Measurements from ENCODE around the gene CNDP2. TPM values are rescaled to one million over a fixed set of nuclear protein-coding genes. Genes with fewer than 3 reads are reported as not detected.

Gene CNDP2
- total RNA-seq, 1 donor from 2014 or later: 198 TPM

- H3K27ac Mint-ChIP-seq: no peak within 1 kb of the TSS
- H3K36me3 Mint-ChIP-seq: peaks cover 7% of the 10 kb centered on the region
- DNase-seq (ENCODE audit: low spot score in 2 of 2, unreplicated experiment in 2 of 2): no peak
- H3K9me3 Mint-ChIP-seq: peaks cover 17% of the 10 kb centered on the region
- H3K27me3 Mint-ChIP-seq (ENCODE audit: low read depth): no peaks in the 10 kb centered on the region
- no peak within 1 kb of the TSS for H3K4me3 Mint-ChIP-seq
- peaks cover 15% of the 10 kb centered on the region for H3K4me1 Mint-ChIP-seq
- no peak for TF ChIP-seq CTCF (IDR thresholded peaks at IDR 0.05; ENCODE audit: unreplicated experiment)
Measured at GRCh38 chr18:74534150-74534969, 38.2 kb downstream of the CNDP2 start, which contains the start of gene CNDP1. Gene CNDP1 (plus strand): TSS chr18:74534500. CDS start chr18:74534668, 168 bp downstream.

GRCh38 chr18:74534981-74535649 is 39.0 kb downstream of the CNDP2 start:
- peaks cover 7% of the 10 kb centered on the region for H3K36me3 Mint-ChIP-seq
- H3K4me3 Mint-ChIP-seq: no peak overlapping the region
- no peaks in the 10 kb centered on the region for H3K27me3 Mint-ChIP-seq (ENCODE audit: low read depth)
- TF ChIP-seq CTCF (IDR thresholded peaks at IDR 0.05; ENCODE audit: unreplicated experiment): no peak
- H3K9me3 Mint-ChIP-seq: peaks cover 17% of the 10 kb centered on the region
- no peak for DNase-seq (ENCODE audit: low spot score in 2 of 2, unreplicated experiment in 2 of 2)
- no peak overlapping the region for H3K27ac Mint-ChIP-seq
- H3K4me1 Mint-ChIP-seq: peaks cover 15% of the 10 kb centered on the region

GRCh38 chr18:74539289-74539688 is 43.1 kb downstream of the CNDP2 start:
- TF ChIP-seq CTCF (IDR thresholded peaks at IDR 0.05; ENCODE audit: unreplicated experiment): no peak
- Mint-ChIP-seq H3K36me3 (peaks cover 7% of the 10 kb centered on the region), H3K9me3 (peaks cover 17% of the 10 kb centered on the region), H3K27ac (no peak overlapping the region), H3K27me3 (ENCODE audit: low read depth) (peaks cover 2% of the 10 kb centered on the region), H3K4me3 (no peak overlapping the region), H3K4me1 (peaks cover 32% of the 10 kb centered on the region)
- DNase-seq (ENCODE audit: low spot score in 2 of 2, unreplicated experiment in 2 of 2): no peak

GRCh38 chr18:74540652-74541421 is 44.7 kb downstream of the CNDP2 start:
- Mint-ChIP-seq H3K36me3 (peaks cover 7% of the 10 kb centered on the region), H3K27ac (peak overlapping the region; percentile 70), H3K9me3 (peaks cover 16% of the 10 kb centered on the region), H3K4me3 (no peak overlapping the region), H3K4me1 (peaks cover 26% of the 10 kb centered on the region), H3K27me3 (ENCODE audit: low read depth) (peaks cover 2% of the 10 kb centered on the region)
- no peak for TF ChIP-seq CTCF (IDR thresholded peaks at IDR 0.05; ENCODE audit: unreplicated experiment)
- DNase-seq (ENCODE audit: low spot score in 2 of 2, unreplicated experiment in 2 of 2): no peak

GRCh38 chr18:74541703-74542555 is 45.8 kb downstream of the CNDP2 start:
- Mint-ChIP-seq H3K4me1 (peaks cover 30% of the 10 kb centered on the region), H3K4me3 (no peak overlapping the region), H3K27me3 (ENCODE audit: low read depth) (peaks cover 2% of the 10 kb centered on the region), H3K27ac (peak overlapping the region; percentile 86), H3K36me3 (peaks cover 4% of the 10 kb centered on the region), H3K9me3 (peaks cover 5% of the 10 kb centered on the region)
- no peak for TF ChIP-seq CTCF (IDR thresholded peaks at IDR 0.05; ENCODE audit: unreplicated experiment)
- DNase-seq (ENCODE audit: low spot score in 2 of 2, unreplicated experiment in 2 of 2): no peak

Data from mesothelial cell of epicardium (in vitro differentiated cells).